ENCODE data around the gene MYCN.

- TF ChIP-seq, protein P1, sequence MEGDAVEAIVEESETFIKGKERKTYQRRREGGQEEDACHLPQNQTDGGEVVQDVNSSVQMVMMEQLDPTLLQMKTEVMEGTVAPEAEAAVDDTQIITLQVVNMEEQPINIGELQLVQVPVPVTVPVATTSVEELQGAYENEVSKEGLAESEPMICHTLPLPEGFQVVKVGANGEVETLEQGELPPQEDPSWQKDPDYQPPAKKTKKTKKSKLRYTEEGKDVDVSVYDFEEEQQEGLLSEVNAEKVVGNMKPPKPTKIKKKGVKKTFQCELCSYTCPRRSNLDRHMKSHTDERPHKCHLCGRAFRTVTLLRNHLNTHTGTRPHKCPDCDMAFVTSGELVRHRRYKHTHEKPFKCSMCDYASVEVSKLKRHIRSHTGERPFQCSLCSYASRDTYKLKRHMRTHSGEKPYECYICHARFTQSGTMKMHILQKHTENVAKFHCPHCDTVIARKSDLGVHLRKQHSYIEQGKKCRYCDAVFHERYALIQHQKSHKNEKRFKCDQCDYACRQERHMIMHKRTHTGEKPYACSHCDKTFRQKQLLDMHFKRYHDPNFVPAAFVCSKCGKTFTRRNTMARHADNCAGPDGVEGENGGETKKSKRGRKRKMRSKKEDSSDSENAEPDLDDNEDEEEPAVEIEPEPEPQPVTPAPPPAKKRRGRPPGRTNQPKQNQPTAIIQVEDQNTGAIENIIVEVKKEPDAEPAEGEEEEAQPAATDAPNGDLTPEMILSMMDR (conservative IDR thresholded peaks at IDR 0.05 in 1 of 2, IDR thresholded peaks at IDR 0.05 in 1 of 2; ENCODE audit: low read depth in 1 of 2, low read length in 2 of 2) = no peak
- no peak for TF ChIP-seq EZH2 (IDR thresholded peaks at IDR 0.05; ENCODE audit: low read length, missing control alignments)
Observed at GRCh38 chr2:15894481-15895144, 45.7 kb upstream of the MYCN start.

Measured in fibroblast of lung (primary cell).